Fibroblast of the conjunctiva (primary cell): ENCODE data around the gene ITGB3BP.
A peak's percentile ranks its signal among the peaks of the same experiment; 100 is the strongest.

Experiments
- DNase-seq: peaks from one replicate; pipeline ENCODE4 v3.0.0-alpha.2; 2010; ENCODE audit warnings: low read depth

ITGB3BP gene

DNA sequence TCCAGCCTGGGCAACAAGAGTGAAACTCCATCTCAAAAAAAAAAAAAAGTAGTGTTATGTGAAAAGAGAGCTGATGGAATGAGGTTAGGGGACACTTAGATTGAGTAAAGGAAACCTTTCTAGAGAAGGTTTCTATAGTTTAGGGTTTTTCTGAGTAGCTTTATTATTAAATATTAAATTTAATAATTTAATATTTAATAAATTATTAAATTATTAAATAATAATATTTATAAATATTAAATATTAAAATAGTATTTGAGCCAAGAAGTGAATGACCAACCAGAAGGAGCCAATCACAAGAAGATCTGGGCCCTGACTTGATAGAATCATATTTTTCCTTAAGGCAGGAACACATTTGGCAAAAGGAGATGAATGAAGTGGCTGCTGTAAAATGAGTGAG lies 104.9 kb downstream of the ITGB3BP start:
- DNase-seq: no peak

DNA sequence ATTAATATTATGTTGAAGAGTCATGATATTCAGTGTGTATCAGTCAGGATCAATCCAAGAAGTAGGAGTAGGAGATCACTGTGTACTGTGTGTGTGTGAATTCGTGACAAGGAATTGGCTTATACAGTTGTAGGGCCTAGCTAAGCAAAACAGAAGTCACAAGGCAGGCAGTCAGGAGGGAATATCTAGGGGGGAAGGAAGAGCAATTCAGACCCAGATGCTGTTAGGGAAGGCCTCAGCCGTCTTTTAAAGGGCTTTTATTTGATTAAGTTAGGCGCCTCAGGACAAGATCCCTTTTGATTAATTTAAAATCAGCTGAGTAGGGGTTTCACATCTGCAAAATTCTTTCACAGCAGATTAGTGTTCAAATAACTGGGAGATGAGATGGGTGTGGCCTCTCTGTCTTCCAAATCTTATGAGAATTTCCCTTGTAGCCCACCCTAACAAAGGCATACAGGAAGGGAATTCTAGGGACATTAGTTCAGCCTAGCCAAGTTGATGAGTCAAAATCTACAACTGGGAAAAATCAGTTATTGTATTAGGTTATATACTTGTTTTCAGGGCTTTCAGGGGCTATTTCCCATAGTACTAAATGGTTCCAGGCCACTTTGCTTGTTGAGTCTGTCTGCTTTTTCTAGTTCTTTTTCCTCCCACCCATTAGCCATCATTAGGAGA lies 108.2 kb downstream of the ITGB3BP start:
- DNase-seq: no peak

DNA sequence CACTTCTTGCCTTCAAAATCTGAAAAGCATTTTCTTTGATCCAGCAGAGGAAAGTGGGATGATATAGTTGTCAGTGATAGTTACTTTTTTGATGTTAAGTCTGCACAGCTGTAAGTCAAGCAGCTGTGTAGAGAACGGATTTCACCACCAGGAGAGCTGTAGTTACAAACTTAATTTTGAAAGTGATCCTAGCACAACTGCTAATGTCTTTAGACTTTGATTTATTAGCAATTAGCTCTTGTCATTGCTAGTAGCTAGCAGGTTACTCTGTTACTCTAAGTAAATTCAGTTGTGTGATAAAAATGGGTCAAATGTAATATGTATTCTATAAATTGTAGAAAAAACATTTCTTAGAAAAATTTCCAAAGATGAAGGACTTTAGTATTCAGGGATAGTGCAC lies 109.6 kb downstream of the ITGB3BP start:
- no peak for DNase-seq

DNA sequence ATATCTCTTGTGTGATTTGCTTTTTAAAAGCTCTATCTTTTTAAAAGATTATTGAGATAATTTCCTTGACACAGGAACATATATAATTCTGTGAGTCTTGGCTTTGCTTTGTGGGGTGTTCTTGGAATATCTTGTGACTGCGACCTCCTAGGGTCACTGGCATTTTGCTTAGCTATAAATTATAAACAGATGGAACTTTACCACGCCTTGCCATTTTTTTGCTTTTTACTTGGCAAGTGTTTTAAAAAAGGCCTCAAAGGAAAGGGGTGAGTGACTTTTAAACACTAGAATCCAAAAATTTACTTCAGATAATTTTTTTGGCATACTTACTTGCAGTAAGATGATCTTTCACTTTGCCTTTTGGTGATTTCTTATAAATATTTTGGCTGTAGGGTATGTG lies 112.0 kb downstream of the ITGB3BP start:
- peak; percentile 46 for DNase-seq

DNA sequence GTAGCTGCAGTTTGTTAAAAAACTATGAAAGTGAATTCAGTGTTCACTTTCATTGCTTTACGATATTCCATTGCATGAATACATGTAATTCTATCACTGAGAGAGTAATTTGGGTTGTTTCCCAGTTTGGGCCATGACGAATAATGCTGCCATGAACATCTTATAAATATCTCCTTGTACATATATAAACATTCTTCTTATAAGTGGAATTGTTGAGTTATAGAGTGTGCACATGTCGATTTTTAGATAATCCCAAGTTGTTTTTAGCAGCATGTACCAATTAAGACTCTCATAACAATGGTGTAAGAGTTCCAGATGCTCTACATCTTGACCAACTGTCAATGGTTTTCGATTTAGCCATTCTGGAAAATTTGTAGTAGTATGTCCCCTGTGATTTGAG lies 114.7 kb downstream of the ITGB3BP start:
- peak; percentile 85 for DNase-seq

DNA sequence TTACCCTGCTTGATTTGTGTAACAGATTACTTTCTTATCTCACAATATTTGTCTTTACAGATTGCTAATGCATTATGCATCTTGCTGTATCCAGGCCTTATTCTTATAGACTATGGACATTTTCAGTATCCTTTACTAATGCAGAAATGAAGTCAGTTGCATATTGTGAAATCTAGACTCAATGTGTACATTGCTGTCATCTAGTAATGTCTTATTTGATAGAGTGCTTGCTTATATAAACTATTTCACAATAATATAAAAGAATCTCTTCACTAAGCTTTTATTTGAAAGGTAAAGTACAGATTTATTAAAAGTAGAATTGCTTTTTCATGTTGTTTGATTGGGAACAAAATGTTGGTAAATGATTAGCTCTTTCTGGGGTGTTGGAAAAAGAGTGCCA lies 116.0 kb downstream of the ITGB3BP start:
- DNase-seq: no peak

DNA sequence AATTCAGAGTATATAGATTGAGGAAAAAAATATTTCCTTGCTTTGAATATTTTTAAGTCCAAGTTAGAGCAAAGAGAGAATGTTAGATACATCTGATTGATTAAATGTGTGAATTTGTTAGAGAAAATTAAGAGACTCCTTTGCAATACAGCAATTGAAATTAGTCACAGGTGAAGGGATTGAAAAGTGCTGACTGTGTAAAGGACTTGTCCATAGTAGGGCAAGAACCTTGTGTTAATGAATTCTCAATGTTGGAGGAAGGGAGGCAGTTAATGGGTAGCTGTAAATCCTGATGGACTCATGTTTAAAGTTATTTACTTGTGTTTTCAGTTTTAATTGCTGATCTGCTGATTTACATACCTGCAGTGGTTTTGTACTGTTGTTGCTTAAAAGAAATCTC lies 117.0 kb downstream of the ITGB3BP start:
- DNase-seq: no peak

DNA sequence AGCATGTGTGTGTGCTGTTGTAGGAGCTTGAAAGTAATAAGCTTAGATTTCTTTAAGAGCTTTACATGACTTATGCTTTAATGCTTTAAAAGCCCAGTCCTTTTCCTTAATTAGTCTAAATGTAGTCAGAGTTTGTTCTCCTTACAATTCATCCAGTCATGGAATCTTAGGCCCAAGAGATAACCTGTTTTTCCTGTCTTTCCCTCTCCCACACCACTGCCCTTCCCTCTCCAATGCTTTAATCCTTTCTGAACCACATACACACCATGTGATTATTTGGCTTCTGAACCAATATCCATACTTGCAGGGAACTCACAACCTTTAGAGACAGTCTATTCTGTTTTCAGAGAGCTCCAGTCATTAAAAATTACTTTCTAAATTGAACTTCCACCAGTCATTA lies 118.0 kb downstream of the ITGB3BP start:
- no peak for DNase-seq

DNA sequence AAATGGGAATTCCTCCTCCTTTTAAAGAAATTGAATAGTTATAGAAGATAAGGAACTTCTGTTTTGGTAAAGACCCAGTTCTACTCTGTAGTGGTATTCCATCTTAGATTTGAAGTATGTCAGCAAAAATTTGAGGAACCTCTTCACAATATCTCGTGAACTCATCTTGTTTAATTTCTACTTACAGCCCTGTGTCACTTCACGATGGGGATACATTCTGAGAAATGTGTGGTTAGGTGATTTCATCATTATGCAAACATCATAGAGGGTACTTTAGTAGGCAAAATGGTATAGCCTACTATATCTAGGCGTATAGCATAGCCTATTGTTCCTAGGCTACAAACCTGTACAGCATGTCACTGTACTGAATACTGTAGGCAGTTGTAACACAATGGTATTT lies 119.6 kb downstream of the ITGB3BP start:
- DNase-seq: no peak

DNA sequence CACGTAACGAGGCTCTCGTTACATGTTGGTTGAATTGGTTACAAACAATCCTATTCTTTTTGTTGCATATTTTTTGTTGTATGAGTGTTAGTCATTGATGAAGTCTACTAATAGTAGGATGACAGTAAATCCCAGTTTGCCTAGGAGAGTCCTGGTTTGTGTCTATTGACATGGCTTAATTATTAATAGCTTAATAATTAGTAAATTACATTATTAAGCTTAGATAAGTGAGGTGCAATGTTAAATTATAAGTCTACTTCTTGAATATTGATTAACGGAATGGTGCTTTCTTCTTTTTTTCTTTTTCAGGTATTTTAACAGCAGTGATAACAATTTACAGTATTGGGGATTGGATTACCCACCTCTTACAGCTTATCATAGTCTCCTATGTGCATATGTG lies 121.1 kb downstream of the ITGB3BP start:
- DNase-seq: no peak
